Non-pigmented ciliary epithelial cell (primary cell): ENCODE results near the gene ACY1.

Experiments used
- DNase-seq: peaks from one replicate; pipeline ENCODE4 v3.0.0-alpha.2; 2010; ENCODE audit warnings: low read depth

ACY1 gene

GRCh38 chr3:52005571-52005986 lies 22.2 kb downstream of the ACY1 start:
- no peak for DNase-seq

- DNase-seq, result no peak
Observed at GRCh38 chr3:52006017-52006819, 22.9 kb downstream of the ACY1 start.

- DNase-seq, result no peak
Observed at GRCh38 chr3:52006820-52007133, 23.4 kb downstream of the ACY1 start.

GRCh38 chr3:52007291-52007690 lies 24.0 kb downstream of the ACY1 start:
- no peak for DNase-seq

- no peak for DNase-seq
Observed at GRCh38 chr3:52010431-52010830, 27.1 kb downstream of the ACY1 start.

- no peak for DNase-seq
Observed at GRCh38 chr3:52012699-52013098, 29.4 kb downstream of the ACY1 start.

- DNase-seq, result no peak
Observed at GRCh38 chr3:52013802-52014598, 30.7 kb downstream of the ACY1 start.

- DNase-seq, result no peak
Observed at GRCh38 chr3:52014613-52015012, 31.3 kb downstream of the ACY1 start.

- no peak for DNase-seq
Observed at GRCh38 chr3:52015438-52016228, 32.3 kb downstream of the ACY1 start.

GRCh38 chr3:52017586-52017985 lies 34.3 kb downstream of the ACY1 start:
- DNase-seq, result no peak

- DNase-seq, result no peak
Observed at GRCh38 chr3:52018319-52019000, 35.1 kb downstream of the ACY1 start.

GRCh38 chr3:52019352-52020080 lies 36.2 kb downstream of the ACY1 start:
- no peak for DNase-seq

- no peak for DNase-seq
Observed at GRCh38 chr3:52020796-52021195, 37.5 kb downstream of the ACY1 start.

GRCh38 chr3:52021489-52022268 lies 38.3 kb downstream of the ACY1 start:
- DNase-seq, result no peak

- DNase-seq, result no peak
Observed at GRCh38 chr3:52022323-52023100, 39.2 kb downstream of the ACY1 start.

GRCh38 chr3:52023101-52023770 lies 39.9 kb downstream of the ACY1 start:
- no peak for DNase-seq

- no peak for DNase-seq
Observed at GRCh38 chr3:52023860-52024764, 40.8 kb downstream of the ACY1 start.

- no peak for DNase-seq
Observed at GRCh38 chr3:52024765-52025452, 41.6 kb downstream of the ACY1 start.
